WTC11 (cell line): Measurements from ENCODE around the gene GGCX.

Source experiments
- FOXK1 ChIP-seq: sonication (generic); formaldehyde crosslinking; IDR thresholded peaks from 2 replicates; pipeline ENCODE4 v1.8.0; 2022; ENCODE audit warnings: mild to moderate bottlenecking, moderate library complexity, missing genetic modification reagents
- PRRX2 ChIP-seq: fragments of 250-450 bp; sonication (Bioruptor Pico); IDR thresholded peaks from 2 replicates; pipeline ENCODE4 v1.8.0; 2021; ENCODE audit warnings: mild to moderate bottlenecking
- SP1 ChIP-seq: sonication (generic); formaldehyde crosslinking; conservative IDR thresholded peaks from 2 replicates; pipeline ENCODE4 v1.8.1; 2022; ENCODE audit warnings: missing genetic modification reagents
- TF ChIP-seq, protein P1 (sequence below): sonication (generic); formaldehyde crosslinking; IDR thresholded peaks from 2 replicates; pipeline ENCODE4 v1.8.0; 2022; ENCODE audit warnings: mild to moderate bottlenecking, missing genetic modification reagents
- TF ChIP-seq, protein P2 (sequence below): sonication (generic); formaldehyde crosslinking; IDR thresholded peaks from 2 replicates; pipeline ENCODE4 v1.8.1; 2023; ENCODE audit warnings: mild to moderate bottlenecking, missing genetic modification reagents, moderate library complexity
- TF ChIP-seq, protein P3 (sequence below): fragments of 200-600 bp; IDR thresholded peaks from 2 replicates; pipeline ENCODE4 v1.8.0; 2022; ENCODE audit warnings: antibody characterized with exemption

DNA sequence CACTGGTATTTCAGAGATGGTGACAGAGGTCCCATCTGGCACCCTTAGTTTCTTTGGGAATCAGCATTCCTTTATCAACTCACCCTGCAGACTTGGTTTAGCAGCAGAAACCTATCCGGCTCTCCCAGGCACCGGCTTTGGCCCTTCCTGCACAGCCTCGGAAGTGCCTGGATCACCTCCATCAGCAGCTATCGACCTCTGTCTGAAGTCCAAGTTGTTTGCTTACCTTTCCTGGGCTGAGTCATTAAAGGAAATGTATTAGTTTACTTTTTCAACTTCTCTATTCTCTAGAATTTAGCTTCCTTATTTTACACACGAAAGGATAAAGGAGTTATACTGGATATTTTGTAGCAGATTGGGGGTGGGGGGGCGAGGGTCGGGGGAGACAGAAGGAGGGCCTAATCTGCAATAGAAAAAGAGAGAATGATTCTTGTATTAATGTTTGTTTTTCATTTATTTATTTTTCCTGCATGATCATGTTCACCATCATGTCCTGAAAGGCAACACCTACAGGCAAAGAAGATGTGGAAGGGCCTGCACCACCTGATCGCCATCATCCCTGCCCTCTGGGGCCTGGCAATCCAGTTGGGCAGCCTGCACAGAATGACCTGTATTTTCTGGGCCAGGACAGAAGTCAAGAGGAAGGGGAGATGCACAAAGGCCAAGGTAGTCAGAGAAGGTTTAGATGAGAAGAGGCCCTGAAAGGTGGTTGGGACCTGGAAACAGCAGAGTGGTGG is 44.5 kb downstream of the GGCX start:
- TF ChIP-seq, protein P1, sequence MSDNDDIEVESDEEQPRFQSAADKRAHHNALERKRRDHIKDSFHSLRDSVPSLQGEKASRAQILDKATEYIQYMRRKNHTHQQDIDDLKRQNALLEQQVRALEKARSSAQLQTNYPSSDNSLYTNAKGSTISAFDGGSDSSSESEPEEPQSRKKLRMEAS (CRISPR knock-in tag) = no peak
- TF ChIP-seq FOXK1 (CRISPR knock-in tag) = no peak
- TF ChIP-seq SP1 (CRISPR knock-in tag) = no peak
- TF ChIP-seq, protein P2, sequence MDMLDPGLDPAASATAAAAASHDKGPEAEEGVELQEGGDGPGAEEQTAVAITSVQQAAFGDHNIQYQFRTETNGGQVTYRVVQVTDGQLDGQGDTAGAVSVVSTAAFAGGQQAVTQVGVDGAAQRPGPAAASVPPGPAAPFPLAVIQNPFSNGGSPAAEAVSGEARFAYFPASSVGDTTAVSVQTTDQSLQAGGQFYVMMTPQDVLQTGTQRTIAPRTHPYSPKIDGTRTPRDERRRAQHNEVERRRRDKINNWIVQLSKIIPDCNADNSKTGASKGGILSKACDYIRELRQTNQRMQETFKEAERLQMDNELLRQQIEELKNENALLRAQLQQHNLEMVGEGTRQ (CRISPR knock-in tag) = no peak
- no peak for TF ChIP-seq PRRX2 (CRISPR knock-in tag)
- TF ChIP-seq, protein P3, sequence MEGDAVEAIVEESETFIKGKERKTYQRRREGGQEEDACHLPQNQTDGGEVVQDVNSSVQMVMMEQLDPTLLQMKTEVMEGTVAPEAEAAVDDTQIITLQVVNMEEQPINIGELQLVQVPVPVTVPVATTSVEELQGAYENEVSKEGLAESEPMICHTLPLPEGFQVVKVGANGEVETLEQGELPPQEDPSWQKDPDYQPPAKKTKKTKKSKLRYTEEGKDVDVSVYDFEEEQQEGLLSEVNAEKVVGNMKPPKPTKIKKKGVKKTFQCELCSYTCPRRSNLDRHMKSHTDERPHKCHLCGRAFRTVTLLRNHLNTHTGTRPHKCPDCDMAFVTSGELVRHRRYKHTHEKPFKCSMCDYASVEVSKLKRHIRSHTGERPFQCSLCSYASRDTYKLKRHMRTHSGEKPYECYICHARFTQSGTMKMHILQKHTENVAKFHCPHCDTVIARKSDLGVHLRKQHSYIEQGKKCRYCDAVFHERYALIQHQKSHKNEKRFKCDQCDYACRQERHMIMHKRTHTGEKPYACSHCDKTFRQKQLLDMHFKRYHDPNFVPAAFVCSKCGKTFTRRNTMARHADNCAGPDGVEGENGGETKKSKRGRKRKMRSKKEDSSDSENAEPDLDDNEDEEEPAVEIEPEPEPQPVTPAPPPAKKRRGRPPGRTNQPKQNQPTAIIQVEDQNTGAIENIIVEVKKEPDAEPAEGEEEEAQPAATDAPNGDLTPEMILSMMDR = no peak
